HG03280 (cell line): ENCODE results near the gene TMCC2.

Experiments
- ATAC-seq: cut with Tn5 transposase; IDR thresholded peaks from one replicate; pipeline ENCODE4 v1.9.1; 2021; ENCODE audit warnings: mild to moderate bottlenecking, moderate library complexity; ENCODE audit not compliant: unreplicated experiment

Gene TMCC2

DNA sequence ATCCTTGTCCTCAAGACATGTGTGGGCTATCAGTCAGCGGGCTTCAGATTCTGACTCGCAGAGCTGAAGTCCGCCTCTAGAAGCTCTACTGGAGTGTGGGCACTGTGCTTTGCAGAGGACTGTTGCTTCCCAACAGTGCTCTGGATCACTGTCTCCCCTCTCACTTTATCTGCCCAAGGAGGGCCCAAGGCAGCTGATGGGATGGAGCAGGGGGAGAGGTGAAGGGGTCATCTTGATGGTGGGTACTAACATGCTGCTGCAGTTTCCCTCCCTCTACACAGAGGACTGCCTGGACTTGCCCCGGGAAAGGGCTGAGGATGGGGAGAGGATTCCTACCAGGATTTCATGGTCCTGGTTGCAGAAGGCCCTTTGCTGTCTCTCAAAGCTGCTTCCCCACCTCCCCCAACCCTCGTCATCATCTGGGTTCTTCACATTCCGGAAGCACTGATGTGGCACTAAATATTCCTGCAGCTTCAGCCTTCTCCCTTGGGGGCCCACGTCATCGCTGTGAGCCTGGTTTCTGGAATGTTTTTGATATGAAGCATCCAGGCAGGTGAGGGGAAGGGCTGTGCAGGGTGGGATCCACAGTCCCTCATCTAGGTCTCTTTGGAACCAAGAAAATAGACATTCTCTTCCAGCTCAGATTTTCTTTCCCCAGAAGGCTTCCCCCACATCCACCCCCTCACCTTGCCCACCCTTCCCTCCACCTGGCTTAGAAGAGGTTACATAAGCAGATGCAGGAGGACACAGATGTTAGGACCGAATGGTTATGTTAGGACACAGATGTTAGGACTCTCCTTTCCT, 70.6 kb downstream of the TMCC2 start:
- no peak for ATAC-seq

DNA sequence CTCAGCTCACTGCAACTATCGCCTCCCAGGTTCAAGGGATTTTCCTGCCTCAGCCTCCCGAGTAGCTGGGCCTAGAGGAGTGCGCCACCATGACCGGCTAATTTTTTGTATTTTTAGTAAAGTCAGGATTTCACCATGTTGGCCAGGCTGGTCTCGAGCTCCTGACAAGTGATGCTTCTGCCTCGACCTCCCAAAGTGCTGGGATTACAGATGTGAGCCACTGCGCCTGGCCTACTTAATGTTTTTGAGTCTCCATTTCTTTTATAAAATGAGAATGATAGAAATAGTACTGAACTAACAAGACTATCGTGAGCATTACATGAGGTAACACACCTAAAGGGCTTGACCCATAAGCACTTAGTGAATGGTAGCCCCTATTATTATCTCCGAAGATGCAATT, 72.4 kb downstream of the TMCC2 start:
- ATAC-seq: no peak

DNA sequence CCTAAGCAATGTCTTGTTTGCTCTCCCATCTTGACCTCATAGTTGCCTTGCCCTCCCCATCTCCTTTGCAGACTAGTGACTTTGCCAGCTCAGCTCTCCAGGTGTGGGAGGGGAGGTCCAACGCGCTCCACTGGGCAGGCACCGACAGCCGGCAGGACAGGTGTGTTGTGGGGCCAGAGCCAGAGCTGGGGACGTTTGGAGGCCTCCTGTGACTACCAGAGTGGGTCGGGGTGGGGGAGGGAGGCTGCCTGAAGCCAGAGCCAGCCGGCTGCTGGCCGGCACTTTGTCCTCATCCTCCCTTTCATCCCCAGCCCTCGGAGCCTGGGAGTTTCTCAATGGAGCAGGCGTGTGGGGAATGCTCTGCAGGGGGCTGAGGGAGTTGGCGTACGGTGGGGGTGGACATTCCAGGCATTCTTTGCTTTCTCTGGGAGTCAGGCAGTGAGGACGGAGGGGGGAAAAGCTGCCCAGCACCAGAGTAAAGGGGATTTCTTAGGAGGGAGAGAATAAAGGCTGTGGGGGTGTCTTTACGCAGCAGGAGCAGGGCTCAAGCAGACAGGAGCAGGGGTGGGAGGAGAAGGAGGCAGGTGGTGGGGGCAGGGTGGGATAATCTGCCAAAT, 73.6 kb downstream of the TMCC2 start:
- ATAC-seq: no peak

DNA sequence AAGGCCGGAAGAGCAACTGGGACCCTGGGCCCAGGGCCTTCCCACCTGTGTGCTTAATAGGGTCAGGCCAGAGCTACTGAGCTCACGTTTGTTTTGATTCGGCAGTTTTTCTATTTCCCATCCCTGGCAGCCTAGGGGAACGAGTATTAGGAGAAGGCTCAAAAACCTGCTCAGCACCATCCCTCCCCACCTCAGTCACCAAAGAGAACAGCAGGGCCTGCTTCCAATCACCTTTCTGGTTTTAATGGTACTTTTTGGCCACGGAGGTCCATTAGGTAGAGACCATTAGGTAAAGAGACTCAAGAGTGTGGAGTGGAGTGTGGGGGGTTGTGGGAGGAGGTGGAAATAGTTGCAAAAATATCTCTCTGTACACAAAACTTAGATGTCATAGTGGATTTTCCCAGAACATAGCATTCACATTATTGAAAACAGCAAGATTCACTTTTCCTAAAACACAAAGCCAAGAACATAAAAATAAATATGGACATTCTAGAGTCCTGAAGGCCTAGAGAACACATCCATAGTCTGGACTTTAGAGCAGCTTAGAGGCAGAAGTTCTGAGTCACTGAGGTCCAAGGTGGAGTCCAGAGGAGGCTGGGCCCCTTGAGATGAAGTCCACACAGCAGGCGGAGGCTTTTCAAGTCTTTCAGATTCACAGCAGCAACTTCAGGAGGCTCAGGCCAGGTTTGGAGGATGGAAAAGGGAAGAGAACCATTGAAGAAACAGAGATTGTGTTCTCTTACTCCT, 74.3 kb downstream of the TMCC2 start:
- no peak for ATAC-seq

DNA sequence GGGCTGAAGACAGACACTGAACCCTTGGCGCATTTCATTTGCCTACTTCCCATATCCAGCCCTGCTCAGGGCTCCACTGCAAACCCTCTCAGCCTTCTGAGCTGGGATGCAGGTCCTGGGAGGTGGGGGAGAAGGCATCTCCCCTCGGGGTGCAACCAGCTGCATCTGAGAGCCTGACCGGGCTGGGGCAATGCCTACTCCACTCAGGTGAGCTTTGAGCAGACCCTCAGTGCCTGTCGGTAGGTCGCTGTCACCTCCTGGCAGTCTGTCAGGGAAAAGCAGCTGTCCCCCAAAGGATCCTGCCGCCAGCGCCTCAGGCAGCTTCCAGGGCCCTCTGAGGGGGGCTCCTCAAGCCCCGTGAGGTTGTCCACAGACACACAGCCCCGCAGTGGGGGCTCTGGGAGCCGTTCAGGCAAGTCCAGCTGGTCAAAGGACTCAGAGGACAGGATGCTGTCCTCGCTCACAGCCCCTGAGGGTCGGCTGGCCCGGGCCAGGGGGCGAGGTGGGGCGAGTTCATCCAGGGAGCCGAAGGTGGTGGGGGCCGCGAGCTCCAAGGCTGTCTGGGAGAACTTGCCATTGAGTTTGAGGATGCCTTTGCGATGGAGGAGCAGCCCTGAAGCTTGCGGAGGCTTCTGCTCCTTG, 75.6 kb downstream of the TMCC2 start:
- ATAC-seq: no peak

DNA sequence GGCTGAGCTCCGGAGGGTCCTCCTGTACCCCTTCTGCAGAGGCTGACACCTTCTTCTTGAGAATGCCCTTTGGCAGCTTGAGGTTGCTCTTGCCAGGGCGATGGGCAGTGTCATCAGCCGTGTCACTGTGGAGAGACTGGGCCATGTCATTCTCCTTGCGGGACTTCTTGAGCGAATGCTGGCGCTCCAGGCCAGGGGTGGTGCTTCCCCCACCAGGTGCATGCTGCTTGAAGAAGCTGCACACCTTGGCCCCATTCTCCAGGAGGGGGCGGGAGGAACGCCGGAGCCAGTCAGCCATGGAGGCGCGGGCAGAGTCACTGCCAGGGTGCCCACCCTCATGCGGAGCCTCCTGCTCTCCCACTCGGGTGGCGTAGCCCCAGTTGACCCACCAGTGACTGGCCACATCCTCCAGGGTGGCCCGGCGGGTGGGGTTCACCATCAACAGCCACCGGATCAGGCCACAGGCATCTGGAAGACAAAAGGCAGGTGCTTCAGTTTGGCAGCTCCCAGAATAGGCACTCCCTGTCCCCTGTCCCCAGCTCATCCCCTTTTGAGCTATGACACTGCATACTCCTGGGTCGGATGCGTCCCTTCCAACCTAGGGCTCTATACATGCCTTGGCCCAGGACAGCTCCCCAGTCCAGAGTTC, 76.4 kb downstream of the TMCC2 start:
- no peak for ATAC-seq

DNA sequence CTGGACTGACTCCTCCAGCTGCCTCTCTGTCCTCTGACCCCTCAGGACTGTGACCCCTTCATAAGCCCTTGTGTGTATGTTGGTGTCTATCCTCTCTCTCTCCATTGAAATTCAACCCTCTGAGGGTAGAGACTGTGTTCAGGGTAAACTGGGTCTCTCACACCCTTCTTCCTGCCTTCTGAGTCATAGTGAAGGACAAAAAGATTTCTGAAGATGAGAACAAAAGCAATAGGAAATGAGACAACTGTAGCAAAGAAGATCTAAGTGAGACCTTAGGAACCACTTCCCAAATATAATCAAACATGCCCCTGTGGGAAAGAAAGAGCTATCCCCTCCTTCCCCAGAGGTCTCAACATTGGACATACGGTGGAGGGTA, 76.9 kb downstream of the TMCC2 start:
- no peak for ATAC-seq

DNA sequence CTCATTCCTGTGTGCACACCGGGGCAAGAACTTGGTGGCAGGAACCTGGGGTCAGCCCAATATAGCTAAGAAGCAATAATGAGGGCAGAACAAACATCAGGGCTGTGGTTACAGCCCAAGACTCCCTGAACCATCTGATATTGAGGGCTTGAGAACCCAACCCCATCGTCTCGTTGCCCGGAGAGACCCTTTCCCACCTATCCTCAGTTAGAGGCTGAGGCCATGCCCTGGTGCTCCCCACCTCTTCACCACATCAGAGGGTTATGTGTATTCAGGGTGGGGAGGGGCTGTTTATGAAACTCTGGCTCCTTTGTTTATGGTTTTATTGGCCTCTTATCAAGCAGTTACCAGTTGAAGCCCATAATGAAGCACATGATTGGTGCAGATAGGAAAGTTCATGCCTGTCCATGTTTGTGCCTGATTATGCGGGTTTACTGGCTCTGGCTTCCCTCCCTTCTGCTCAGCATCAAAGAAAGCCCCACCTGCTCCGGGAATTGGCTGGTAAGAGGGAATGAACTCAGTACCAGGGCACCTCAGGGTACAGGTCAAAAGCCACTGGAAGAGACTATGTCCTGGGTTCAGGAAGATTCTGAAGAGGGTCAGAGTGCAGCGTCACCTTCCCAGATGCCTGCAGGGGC, 79.3 kb downstream of the TMCC2 start:
- no peak for ATAC-seq

DNA sequence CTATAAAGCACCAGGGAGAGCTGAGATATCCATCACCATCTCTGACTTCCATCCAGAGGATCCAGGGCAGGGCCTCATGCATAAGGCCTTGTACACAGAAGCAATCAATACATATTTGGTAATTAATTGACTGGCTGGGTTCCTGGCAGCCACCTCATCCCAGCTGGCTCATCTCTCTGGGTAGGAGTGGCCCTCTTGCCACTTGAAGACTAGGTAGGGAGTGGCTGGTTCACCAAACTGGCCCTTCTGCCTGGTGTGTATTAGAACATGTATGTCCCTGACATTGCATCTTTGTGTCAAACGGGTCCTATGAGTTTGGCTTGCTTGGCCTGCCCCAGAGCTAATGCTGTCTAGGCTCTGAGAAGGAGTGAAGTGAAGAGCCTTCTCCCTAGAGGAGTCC, 82.0 kb downstream of the TMCC2 start:
- no peak for ATAC-seq

DNA sequence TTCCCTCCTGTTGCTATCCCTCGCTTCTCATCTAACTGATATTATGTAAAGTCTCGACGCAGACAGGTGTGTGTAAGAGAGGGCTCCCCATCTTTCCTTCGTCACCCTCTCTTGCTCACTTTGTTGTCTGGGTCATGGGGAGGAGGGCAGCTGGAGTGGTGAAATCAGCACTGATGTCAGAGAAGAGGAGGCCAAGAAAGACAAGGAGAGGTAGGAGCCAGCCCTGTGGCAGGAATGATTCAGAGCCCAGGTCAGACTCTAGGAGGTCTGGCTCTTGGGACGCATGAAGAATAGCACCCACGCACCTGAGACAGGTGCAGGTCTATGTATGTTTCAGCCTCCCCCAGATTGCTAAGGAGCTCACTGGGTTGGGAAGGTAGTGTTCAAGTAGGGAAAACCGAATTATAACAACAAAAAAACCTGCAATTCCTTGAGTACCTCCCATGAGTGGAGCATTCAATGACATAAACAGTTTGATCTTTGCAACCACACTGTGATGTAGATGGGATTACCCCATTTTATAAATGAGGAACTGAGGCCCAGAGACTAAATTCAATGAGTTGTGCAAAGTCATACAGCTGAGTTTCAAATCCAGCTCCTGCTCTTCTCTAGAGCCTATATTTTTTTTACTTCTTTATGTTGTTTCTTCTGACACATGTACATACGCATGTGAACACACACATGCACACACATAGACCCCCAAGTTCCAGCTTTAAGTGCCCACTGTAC, 83.4 kb downstream of the TMCC2 start:
- ATAC-seq: no peak

DNA sequence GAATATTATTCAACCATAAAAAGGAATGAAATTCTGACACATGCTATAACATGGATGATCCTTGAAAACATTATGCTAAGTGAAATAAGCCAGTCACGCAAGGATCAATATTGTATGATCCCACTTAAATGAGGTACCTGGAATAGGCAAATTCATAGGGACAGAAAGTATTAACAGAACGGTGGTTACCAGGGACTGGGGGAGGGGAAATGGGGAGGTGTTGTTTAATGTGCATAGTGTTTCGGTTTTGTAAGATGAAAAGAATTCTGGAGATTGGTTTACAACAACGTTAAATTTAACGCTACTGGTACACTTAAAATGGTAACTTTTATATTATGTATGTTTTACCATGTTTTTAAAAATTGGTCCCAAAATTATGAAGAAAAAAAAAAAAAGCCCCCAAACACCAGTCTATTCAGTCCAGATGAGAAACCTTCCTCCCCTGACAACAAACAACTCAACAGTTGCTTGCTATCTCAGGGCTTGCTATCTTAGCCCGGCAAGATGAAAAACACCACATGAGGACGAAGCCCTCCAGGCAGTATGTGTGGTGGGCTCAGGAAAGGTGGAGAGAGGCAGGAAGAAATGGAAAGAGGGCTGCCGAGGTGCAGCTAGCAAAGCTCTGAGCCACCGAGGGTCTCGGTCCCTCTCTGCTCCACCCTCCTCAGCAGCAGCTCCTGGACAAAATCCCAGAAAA, 85.3 kb downstream of the TMCC2 start:
- ATAC-seq: no peak

DNA sequence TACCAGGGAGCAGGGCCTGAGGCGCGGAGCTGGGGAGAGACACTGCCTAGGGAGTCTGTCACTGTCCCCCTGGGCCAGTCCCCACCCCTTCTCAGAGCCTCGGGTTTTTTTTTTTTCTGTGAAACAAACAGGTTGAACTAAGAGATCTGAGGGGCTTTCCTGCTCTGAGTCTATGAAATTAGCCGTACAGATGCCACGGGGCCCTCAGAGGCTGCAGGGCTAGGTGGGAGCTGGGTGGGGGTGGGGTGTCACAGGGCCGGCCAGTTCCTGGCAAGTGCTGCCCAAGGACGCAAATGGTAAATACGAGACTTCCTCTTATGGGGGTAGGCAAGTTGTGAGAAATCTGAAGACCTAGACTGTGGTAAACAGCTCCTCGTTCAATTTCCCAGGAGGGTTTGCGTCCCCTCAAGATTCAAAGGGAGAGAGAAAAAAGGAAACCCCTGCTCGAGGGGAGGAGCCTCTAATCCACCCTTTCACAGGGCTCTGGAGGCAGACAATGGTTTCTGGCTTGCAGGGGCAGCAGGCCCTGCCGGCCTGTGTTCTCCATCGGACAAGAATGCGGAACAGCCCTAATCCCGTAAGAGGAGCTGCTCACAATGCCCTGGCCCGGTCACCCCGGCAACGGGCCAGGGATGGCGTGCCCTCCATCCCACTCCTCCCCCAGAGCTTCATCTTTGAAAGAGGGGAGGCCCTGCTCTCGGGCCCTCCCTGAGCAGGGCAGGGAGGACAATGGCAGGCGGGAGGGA, 86.0 kb downstream of the TMCC2 start:
- no peak for ATAC-seq

DNA sequence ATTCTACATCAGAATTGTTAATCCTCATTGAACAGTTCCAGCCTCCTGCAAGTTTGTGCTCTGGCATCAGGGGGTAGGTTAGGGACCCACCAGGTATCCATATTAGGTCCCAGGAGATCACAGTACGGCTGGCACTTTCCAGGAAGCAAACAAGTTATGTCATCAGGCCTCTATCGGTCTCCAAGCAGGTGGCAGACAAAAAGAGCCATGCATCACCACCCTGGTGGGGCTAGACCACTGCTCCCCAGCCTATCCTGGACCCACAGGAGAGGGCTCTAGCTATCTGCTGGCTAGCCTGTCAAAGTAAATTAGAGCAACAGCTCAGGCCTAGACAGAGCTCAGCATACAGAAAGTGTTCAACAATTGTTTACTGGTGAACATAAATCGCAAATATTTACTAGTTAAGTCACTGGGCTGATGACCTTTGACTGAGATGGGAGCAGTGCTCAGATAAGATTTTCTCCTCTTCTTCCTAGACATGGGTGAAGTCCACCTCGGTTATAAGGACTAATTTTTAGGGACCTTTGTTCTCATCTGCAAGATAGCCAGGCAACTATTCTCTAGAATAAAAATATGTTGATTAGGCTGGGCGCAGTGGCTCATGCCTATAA, 87.4 kb downstream of the TMCC2 start:
- ATAC-seq: no peak

DNA sequence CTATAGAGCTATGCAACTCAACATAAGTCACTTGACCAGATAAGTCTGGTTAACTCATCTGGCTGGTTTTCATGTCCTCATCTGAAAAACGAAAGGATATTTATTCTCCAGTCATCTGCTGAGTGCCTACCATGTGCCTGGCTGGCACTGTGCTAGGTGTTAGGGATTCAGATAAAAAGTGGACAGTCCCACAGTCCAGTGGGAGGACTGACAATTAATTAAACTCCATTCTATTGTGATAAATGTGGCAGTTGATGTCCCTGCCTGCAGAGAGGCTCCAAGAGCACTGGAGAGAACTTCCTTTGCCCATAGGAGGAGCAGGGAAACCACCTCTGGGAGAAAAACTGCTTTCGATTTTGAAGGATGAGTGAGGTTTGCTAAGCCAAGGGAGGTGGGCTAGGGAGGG, 88.4 kb downstream of the TMCC2 start:
- no peak for ATAC-seq

DNA sequence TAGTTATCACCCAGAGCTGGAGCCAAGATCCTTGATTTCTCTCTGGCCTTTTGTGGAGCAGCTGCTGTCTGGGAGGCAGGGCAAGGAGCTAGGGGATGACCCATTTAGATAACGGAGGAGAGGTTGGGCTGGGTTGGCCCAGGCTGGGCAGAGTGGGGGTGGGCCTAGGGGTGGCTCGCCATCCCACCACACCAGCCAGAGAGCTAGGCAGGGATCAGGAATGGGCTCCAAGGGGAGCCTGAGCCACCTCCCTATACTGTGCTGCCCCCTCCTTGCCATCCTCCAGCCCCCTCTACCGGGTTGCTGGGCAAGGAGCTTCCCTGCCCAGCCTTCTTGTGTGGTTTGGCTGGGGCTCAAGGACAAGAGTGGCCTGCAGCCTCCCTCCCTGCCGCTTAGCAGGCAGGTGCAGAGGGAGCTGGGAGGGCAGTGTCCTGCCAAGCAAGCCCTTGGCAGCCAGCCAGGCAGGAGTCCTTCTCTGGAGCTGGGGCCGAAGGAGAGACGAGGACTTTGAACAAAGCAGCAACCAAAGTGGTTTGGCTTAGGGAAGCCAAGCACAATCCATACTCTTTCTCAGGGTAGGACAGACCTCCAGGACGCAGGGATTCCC, 89.7 kb downstream of the TMCC2 start:
- ATAC-seq: no peak

DNA sequence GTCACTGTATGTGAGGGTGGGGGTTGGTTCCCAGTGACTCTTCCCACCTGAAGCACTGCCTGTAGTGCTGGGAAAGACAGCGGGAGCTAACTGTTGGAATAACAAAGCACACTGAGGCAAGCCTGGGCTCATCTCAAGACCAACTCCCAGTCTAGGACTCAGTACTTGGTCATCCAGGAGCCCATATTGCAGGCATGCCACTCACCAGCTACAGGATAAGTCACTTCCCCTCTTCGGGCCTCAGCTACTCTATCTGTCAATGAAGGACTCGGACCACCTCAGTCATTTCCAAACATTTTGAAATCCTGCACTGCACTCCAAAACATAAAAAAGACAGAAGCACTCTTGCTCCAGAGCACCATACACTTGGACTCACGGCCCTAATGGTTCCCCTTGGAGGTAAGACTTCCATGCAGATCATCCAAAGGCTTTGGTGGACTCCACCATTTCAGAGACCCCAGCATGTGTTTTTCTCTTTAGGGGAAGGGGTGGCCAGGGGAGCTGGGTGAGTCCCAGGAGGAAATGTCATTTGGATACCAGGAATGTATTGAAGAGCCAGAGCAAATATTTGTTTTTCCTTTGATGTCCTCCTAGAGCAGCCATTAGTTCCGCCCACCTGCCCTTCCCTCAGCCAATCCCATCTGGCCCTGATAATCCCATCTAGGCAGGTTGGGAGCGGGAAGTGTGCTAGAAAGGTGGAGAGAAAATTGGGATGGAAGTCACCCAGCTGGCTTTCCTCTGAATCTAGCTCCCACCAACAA, 90.7 kb downstream of the TMCC2 start:
- no peak for ATAC-seq
